GM04503 (cell line): Measurements from ENCODE around the gene LYPD6B.
A peak's percentile ranks its signal among the peaks of the same experiment; 100 is the strongest.

Experiments
- DNase-seq: peaks from one replicate; pipeline ENCODE4 v3.0.0-alpha.2; 2012; ENCODE audit warnings: low read depth

The LYPD6B gene

GRCh38 chr2:149161481-149162225 is 123.2 kb downstream of the LYPD6B start:
- DNase-seq, result no peak

DNA sequence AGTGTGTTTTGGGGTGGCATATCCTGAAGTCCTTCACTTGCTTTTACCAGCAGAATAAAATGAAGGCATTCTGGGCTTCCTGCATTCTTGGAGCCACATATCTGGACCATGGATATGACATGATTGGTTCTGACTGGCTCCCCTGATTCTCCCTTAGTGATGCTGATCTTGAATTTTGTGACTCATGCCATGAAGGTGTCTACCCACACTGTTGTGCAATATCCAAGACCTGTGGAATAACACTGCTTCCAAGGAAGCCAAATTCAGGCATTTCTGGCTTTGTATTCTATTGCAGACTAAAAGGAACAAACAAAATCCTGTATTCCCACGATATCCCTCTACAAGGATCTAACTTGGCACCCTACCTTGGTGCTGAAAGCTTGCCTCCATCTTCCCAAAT is 125.8 kb downstream of the LYPD6B start:
- DNase-seq, result no peak

- DNase-seq, result no peak
Observed at GRCh38 chr2:149164827-149165226, 126.3 kb downstream of the LYPD6B start.

- DNase-seq, result no peak
Observed at GRCh38 chr2:149167001-149167780, 128.7 kb downstream of the LYPD6B start.

DNA sequence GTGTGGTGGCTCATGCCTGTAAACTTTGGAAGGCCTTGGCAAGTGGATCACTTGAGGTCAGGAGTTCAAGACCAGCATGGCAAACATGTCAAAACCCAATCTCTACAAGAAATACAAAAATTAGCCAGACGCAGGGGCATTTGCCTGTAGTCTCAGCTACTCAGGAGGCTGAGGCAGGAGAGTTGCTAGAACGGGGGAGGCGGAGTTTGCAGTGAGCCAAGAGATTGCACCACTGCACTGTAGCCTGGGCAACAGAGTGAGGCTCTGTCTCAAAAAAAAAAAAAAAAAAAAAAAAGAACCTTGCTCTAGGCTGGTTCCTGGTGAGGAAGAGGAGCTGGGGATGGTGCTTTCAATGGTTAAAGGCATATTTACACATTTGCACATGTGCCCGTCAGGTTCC is 129.4 kb downstream of the LYPD6B start:
- DNase-seq, result no peak

- no peak for DNase-seq
Observed at GRCh38 chr2:149169656-149170055, 131.2 kb downstream of the LYPD6B start.

DNA sequence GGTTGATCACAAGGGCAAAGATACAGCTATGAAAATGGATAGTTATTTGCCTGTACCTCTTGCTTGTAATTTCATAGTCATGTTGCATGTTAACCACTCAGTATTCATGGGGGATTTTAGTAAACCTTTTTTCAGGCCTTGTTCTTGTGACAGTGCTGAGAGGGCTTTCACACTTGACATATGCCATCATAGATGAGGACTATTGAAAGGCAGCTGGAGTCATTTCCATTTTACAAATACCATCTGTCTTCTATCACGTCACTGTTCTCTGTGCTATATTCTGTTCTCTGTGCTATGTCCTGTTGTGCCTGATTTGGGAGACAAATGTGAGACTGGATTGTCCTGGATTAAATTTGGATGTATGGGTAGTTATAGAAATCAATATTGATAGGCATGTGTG is 131.7 kb downstream of the LYPD6B start:
- DNase-seq, result no peak

DNA sequence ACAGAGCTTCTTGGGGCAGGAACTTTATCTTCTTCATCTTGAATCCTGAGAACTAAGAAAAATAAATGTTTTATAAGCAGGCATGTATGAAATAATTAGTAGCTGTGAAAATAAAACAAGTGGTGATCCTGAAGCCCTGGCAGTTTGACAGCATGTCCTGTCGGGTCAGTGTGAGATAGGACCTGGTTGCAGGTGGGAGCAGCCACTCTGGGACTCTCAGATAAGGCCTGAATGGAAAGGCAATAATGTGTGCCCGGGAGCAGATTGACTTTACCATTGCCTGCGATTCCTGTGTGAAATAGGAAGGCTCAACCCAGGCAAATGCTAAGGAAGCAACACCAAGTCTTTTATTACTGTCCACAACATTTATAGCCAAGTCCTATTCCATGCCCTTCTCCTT is 132.4 kb downstream of the LYPD6B start:
- DNase-seq, result no peak

DNA sequence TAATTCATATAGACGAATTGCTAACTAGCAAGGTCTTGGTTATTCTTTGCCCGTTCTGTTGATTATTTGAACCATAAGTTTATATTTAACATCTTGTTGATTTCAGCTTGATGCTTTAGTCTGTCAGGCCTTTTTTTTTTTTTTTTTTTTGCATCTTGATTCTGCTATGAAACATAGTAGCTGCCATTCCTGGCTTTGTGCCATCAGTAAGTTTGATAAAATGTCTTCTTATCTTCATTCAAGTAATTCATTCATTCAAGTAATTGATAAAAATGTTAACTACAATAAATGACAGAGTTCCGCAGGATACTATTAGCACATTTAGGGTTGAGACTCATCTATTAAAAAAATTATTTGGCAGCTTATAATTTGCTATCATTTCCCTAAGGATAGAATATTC is 134.7 kb downstream of the LYPD6B start:
- no peak for DNase-seq

- DNase-seq, result no peak
Observed at GRCh38 chr2:149175956-149176355, 137.5 kb downstream of the LYPD6B start.

GRCh38 chr2:149178612-149179011 is 140.1 kb downstream of the LYPD6B start:
- DNase-seq, result no peak

DNA sequence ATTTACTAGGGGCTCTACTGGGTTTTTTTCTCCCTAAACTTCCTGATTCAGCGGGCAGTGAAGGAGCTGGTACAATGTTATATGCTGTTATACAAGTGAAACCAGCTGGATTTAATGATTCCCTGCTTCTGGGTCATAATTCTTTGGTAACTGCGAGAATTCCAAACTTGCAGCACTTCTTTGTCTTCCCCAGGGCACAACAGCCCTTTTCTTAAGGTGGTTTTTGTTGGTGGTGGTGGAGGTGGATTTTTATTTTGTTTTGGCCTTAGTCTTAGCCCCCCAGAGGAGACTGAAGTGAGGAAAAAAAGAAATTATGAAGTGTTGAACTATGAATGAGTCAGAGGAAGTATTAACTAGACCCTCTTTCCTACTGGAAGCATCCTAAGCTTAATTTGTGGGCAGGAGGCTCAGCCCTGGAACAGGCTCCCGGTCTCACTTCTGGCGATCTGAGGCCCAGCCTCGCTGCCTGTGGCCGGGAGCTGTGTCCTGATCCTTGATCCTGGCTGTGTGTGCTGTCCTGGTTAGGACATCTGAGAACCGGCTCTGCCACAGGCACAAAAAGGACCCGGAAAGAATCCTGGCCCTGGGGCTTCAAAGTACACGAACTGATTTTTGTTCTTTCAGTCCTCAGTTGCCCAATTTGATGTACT is 141.9 kb downstream of the LYPD6B start:
- peak; percentile 66 for DNase-seq

GRCh38 chr2:149183187-149183586 is 144.7 kb downstream of the LYPD6B start:
- DNase-seq, result no peak

DNA sequence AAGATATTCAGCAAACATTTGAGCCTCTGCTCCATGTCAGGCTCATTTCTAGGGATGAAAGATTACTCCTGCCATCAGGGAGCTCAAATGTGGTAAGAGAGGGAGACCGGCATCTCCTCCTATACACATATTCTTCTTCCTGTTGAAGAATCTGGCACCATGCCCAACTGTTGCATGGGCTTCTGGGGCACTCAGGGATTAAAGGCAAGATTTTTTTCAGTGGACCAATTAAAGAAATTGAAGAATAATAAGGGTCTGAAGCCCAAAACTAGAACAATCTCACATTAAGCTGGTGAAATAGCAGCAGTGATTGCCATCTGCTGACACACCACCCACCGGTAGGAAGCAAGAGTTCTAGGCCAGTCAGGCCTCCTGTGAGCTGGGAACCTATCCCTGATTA is 146.5 kb downstream of the LYPD6B start:
- no peak for DNase-seq

- no peak for DNase-seq
Observed at GRCh38 chr2:149185942-149186490, 147.5 kb downstream of the LYPD6B start.

DNA sequence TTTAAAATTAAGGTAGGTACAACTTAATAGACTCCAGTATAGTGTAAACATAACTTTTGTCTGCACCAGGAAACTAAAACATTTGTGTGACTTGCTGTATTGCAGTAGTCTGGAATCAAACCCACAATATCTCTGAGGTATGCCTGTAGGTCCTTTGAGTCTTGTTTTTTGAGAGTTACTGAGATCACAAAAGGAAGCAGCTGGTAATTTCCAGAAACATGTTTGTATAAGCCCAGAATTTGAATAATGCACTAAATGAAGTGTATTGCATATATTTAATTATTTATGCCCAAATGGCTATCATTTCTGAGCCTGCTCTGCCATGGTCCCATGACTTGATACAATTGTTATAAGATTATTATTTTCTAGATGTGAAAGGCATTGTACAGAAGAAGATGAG is 148.6 kb downstream of the LYPD6B start:
- DNase-seq, result no peak

DNA sequence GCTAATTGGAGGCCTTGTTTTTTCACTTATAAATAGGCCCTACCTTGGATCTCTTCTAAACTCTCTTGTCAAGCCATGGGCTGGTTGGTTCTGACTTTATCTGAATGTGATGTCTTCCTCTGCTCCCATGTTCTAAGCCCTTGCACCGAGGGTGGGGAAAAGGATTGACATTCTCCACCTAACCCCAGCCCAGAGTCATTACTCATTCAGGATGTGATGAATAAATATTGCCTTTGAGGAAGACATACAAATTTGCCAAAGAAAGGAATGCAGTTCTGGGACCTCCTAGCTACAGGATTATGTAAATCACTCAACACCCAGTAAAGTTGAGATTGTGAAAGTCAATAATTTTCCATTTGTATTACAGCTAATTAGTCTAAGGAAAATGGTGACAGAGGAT is 149.8 kb downstream of the LYPD6B start:
- no peak for DNase-seq

DNA sequence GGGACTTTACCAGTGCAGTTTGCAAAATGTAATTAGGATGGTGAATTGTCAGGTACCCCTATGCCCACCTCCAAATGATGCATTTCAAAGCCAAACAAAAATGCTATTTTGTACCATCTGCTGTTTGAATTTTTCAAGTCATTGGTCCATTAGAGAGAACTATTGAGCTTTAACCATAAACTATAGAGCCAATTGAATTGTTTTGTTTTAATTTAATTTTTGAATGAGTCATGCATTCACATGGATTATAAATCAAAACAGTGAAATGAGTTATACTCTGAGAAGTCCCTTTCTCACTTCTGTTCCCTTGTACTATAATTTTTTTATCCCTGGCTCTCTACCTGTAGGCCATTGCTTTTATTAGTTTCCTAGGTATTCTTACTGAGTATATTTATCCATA is 151.3 kb downstream of the LYPD6B start:
- DNase-seq, result no peak

- no peak for DNase-seq
Observed at GRCh38 chr2:149191915-149192314, 153.4 kb downstream of the LYPD6B start.

- DNase-seq, result peak; percentile 53
Observed at GRCh38 chr2:149192427-149192826, 153.9 kb downstream of the LYPD6B start.

DNA sequence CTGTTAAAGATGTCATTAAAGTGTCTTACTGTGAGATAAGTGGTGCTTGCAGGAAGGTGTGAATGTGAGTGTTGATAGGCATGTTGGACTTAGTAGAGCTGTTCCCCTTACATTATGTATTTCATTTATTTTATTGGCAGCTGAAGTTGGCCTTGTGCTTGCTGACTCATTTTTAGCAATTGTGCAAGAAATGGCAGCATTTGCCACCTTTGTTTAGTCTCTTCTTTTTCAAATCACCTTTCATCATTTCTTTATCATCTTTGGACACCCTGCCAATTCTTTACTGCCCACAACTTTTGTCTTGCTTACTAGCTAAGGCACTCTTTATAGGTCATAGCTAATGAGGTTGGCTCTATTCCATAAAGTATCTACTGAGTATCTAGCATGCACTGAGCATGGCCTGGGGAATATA is 161.6 kb downstream of the LYPD6B start:
- no peak for DNase-seq

DNA sequence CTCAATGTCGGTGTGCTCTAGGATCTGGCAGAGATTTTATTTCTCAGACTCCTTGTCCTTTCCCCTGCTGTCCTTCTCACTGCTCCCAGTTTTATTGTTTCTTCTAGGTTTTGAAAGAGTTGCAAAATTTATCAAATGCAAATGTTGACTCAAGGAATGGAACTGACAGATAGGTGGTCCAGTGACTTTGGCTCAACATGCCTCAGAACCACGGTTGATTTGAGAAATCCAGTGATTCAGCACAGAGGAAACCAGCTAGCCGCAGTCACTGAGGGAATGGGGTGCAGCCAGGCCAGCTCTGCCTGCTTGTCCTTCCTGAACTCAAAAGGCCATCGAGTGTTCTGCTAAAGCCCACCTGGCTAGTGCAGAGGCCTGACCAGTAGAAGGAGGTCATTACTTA is 166.2 kb downstream of the LYPD6B start:
- no peak for DNase-seq

GRCh38 chr2:149205143-149205542 is 166.6 kb downstream of the LYPD6B start:
- no peak for DNase-seq
